ENCODE measurements around the gene CEP89.

Gene CEP89

GRCh38 chr19:32831611-32832010, 140.1 kb downstream of the CEP89 start:
- DNase-seq: no peak

GRCh38 chr19:32830231-32831014, 141.3 kb downstream of the CEP89 start:
- DNase-seq: no peak

GRCh38 chr19:32829345-32829896, 142.3 kb downstream of the CEP89 start:
- DNase-seq: no peak

- DNase-seq: no peak
Observed at GRCh38 chr19:32828643-32829344, 143.0 kb downstream of the CEP89 start.

GRCh38 chr19:32828139-32828538, 143.6 kb downstream of the CEP89 start:
- no peak for DNase-seq
